ENCODE measurements around the gene CRYGB.
"Not testable (repeated sequence)": the region's sequence is repeated elsewhere in the genome, so short reads cannot be mapped to it uniquely, and the experiment has no call there.

DNA sequence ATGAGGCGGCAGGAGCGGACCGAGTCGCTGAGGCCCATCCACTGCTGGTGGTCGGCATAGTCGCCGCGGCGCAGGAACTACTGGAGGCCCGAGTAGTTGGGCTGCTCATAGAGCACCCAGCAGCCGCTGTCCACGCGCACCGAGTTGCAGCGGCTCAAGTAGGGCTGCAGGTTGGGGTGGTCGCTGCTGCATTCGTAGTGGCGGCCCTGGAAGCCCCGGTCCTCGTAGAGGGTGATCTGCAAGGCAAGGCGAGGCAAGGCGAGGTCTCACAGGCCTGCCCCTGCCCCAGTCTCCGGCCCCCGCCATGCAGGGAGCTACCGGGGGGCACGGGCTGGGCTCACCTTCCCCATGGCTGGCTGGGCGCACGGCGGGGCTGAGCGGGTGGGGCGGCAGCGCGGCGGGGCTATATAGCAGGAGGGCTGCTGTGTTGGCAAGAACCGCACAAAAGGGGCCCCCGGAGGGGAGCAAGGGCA, 33.6 kb downstream of the CRYGB start:
- not testable (repeated sequence) for TF ChIP-seq CTCF (conservative IDR thresholded peaks at IDR 0.05 in 1 of 2, IDR thresholded peaks at IDR 0.05 in 1 of 2; ENCODE audit: low read depth in 1 of 2, low read length in 2 of 2); EZH2 (IDR thresholded peaks at IDR 0.05; ENCODE audit: low read length, missing control alignments)
